NT2/D1 (cell line): ENCODE measurements around the gene HIPK2.
"Not testable (repeated sequence)": the region's sequence is repeated elsewhere in the genome, so short reads cannot be mapped to it uniquely, and the experiment has no call there.

Source experiments
- SUZ12 ChIP-seq: IDR thresholded peaks from 2 replicates; pipeline ENCODE4 v1.6.1; 2011; ENCODE audit not compliant: insufficient read length, insufficient read depth; ENCODE audit errors: extremely low read depth
- ZNF274 ChIP-seq: IDR thresholded peaks from 2 replicates; pipeline ENCODE4 v1.6.1; 2011; ENCODE audit warnings: mild to moderate bottlenecking, low read depth, low read length

- not testable (repeated sequence) for TF ChIP-seq SUZ12, ZNF274
Measured at GRCh38 chr7:139670662-139671061, 107.1 kb downstream of the HIPK2 start.
